AG04450 (cell line): ENCODE results near the gene SAE1. TPM values are rescaled to one million over a fixed set of nuclear protein-coding genes. Genes with fewer than 3 reads are reported as not detected.

Experiments used
- CTCF ChIA-PET: fragments of 300-600, 350-600 bp; formaldehyde crosslinking; extraction: SDS; loops from one replicate; lab custom pipeline; 2022; ENCODE audit warnings: antibody characterized with exemption, inconsistent platforms; lab: Charles Lee
- POLR2A ChIA-PET: fragments of 350-600 bp; formaldehyde crosslinking; extraction: SDS; loops from one replicate; lab custom pipeline; 2021; ENCODE audit warnings: antibody characterized with exemption, inconsistent platforms; lab: Yijun Ruan, JAX
- DNase-seq: peaks from one replicate; pipeline ENCODE4 v3.0.0-alpha.2; 2011; ENCODE audit warnings: low read depth, low spot score
- H3K27ac ChIP-seq: one replicate; pipeline ENCODE4 v1.5.1; 2012; ENCODE audit warnings: low read depth, low read length, control low read depth
- H3K27me3 ChIP-seq: one replicate; pipeline ENCODE4 v1.6.0; 2012; ENCODE audit warnings: low read length; ENCODE audit not compliant: control insufficient read depth, insufficient read depth
- H3K4me3 ChIP-seq: 2 replicates; pipeline ENCODE4 v1.5.1; 2011; ENCODE audit warnings: mild to moderate bottlenecking, low read depth, low read length, control low read depth
- H3K9me3 ChIP-seq: 2 replicates; pipeline ENCODE4 v1.5.1; 2012; ENCODE audit warnings: low read length; ENCODE audit not compliant: control insufficient read depth, insufficient read depth
- CTCF ChIP-seq: IDR thresholded peaks from 2 replicates; pipeline ENCODE4 v1.5.1; 2011; ENCODE audit warnings: low read depth, low read length, control low read depth, inconsistent platforms
- polyA plus RNA-seq: library from polyadenylated mRNA; depleted of rRNA; stranded (reverse); fragments of >200 nt; gene quantifications from 2 replicates; pipeline ENCODE4 v1.2.3, GENCODE V29; 2011

Gene SAE1
- polyA plus RNA-seq, 1 experiment, result 165 TPM

GRCh38 chr19:47253970-47254369, 123.3 kb downstream of the SAE1 start:
- Histone ChIP-seq H3K27me3 (no peaks in the 10 kb centered on the region), H3K4me3 (no peak overlapping the region), H3K27ac (peak overlapping the region; percentile 91), H3K9me3 (no peaks in the 10 kb centered on the region)
- CTCF ChIA-PET, result interaction anchor here (1.0 to 2.3 kb wide), 4 partner anchors 9 to 128 kb away, joined by 3 to 14 read pairs (median 4); no protein-coding TSS in a partner anchor
- no peak for DNase-seq
- POLR2A ChIA-PET, result interaction anchor here (1.4 kb wide), 1 partner anchor 28 kb away, joined by 6 read pairs; no protein-coding TSS in a partner anchor
- no peak for TF ChIP-seq CTCF

GRCh38 chr19:47255879-47256692, 125.5 kb downstream of the SAE1 start, which contains the start of gene CCDC9:
Gene CCDC9, plus strand, starts transcription at chr19:47256525. Its CDS starts 1,876 bp downstream, at chr19:47258401.
- Histone ChIP-seq H3K27me3 (no peaks in the 10 kb centered on the region), H3K4me3 (peak within 1 kb of the TSS; percentile 75), H3K9me3 (no peaks in the 10 kb centered on the region), H3K27ac (peak within 1 kb of the TSS; percentile 96)
- TF ChIP-seq CTCF, result no peak
- peak; percentile 89 for DNase-seq
- CTCF ChIA-PET, result interaction anchor here (0.6 to 3.3 kb wide), 4 partner anchors 9 to 229 kb away, joined by 3 to 26 read pairs (median 14); no protein-coding TSS in a partner anchor
- POLR2A ChIA-PET, result interaction anchor here (0.5 to 2.4 kb wide), 13 partner anchors 9 to 143 kb away, joined by 3 to 44 read pairs (median 3); partner anchors contain the start of genes INAFM1 and ZC3H4

GRCh38 chr19:47256693-47257410, 126.2 kb downstream of the SAE1 start:
- Histone ChIP-seq H3K27me3 (no peaks in the 10 kb centered on the region), H3K4me3 (peak overlapping the region; percentile 75), H3K9me3 (no peaks in the 10 kb centered on the region), H3K27ac (peak overlapping the region; percentile 96)
- ChIA-PET CTCF (interaction anchor here (0.6 to 3.3 kb wide), 6 partner anchors 9 to 126 kb away, joined by 3 to 26 read pairs (median 4); partner anchors contain the start of gene SAE1), POLR2A (interaction anchor here (0.5 to 2.4 kb wide), 16 partner anchors 8 to 144 kb away, joined by 3 to 44 read pairs (median 4); partner anchors contain the start of genes INAFM1 and ZC3H4)
- peak; percentile 99 for DNase-seq
- TF ChIP-seq CTCF, result no peak

GRCh38 chr19:47257411-47258169, 127.0 kb downstream of the SAE1 start:
- no peak for DNase-seq
- H3K4me3 ChIP-seq, result peak overlapping the region; percentile 69
- no peaks in the 10 kb centered on the region for H3K27me3 ChIP-seq
- no peak for TF ChIP-seq CTCF
- no peaks in the 10 kb centered on the region for H3K9me3 ChIP-seq
- peak overlapping the region; percentile 93 for H3K27ac ChIP-seq
- ChIA-PET POLR2A (interaction anchor here (0.5 to 2.4 kb wide), 9 partner anchors 8 to 145 kb away, joined by 3 to 44 read pairs (median 9); partner anchors contain the start of genes INAFM1 and ZC3H4), CTCF (interaction anchor here (0.6 to 3.3 kb wide), 6 partner anchors 8 to 221 kb away, joined by 3 to 26 read pairs (median 6); no protein-coding TSS in a partner anchor)
